GM19240 (cell line): Measurements from ENCODE around the gene EIF3D.

ENCODE experiments used
- DNase-seq: peaks from one replicate; pipeline ENCODE4 v3.0.0; 2011; ENCODE audit warnings: low spot score; ENCODE audit not compliant: insufficient read length

EIF3D gene, protein sequence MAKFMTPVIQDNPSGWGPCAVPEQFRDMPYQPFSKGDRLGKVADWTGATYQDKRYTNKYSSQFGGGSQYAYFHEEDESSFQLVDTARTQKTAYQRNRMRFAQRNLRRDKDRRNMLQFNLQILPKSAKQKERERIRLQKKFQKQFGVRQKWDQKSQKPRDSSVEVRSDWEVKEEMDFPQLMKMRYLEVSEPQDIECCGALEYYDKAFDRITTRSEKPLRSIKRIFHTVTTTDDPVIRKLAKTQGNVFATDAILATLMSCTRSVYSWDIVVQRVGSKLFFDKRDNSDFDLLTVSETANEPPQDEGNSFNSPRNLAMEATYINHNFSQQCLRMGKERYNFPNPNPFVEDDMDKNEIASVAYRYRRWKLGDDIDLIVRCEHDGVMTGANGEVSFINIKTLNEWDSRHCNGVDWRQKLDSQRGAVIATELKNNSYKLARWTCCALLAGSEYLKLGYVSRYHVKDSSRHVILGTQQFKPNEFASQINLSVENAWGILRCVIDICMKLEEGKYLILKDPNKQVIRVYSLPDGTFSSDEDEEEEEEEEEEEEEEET

DNA sequence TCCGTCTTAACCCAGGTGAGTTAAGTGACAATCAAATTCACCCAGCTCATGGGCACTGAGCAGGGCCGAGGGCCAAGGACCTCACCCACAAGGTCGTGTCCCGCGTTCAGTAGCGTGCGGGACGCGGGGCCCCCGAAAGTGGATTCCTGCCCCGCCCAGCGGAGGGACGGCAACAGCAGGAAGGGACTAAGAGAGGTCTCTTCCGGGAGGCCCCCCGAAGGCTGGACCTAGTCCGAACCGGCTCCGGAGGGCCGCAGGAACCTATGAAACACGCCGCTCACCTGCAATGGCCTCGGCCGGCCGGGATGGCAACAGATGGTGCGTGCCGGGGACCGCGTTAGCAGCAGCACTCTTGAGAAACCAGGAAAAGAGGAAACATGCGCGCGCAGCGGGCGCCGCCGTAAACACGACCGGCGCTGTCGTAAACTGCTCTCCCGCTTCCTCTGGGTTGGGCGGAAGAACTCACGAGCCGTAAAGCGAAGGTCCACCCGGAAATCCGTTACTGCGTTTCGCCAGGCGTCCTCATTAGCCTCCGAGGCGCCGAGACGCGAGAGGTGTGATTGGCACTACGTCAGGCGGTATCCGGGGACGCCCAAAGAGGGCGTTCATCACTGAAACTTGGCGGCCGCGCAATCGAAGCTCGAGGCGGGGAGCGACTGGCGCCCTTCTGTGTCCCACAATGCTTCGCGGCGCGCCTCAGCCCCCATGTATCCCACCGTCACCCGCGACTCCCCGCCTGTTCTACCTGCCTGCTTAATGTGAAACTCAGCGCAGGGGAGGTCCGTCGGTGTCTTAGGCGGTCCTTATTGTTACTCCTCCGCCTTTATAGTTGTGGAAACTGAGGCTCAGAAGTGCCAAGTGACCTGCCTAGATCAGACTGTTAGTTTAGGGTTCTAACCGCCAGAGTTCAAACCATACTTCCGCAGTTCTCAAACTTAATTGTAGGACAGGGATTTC lies at the start of gene EIF3D:
EIF3D (minus strand) TSS at position 372 of the 957 bp plus-strand sequence. CDS start 3,045 bp downstream, outside the sequence.
- peak; percentile 81 for DNase-seq

DNA sequence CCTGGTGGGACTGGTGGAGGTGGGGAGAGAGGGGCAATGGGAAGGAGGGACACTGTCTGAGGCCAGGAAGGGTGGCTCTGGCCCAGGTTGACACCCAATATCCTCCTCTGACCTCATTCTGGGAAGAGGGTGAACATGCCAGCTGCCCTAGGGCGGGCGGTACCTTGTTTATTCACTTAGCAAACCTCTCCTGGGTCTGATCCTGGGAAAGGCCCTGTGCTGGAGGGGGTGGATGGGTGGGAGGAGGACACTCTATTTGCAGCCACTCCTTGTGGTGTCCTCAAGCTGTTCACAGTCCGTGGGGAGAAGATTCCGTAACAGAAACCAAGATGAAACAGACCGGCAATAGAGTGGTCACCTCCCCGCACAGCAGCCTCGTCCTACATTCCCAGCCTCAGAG lies 49.7 kb upstream of the EIF3D start:
- no peak for DNase-seq

DNA sequence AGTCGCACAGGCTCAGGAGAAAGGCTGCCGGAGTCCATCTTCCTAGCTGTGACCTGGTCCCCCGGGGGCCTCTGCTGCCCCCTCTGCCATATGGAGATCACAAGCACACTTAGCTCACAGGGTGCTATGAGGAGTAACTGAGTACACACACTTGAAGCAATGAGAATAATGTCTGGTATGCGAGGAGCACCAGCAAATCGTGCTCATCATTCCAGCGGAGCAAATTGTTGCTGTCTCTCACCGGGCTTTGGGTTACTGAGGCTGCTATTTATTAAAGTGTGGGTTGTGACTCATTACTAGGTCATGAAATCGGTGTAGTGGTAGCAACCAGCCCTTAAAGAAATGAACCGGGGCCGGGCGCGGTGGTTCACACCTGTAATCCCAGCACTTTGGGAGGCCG lies 48.1 kb upstream of the EIF3D start:
- DNase-seq, result no peak

DNA sequence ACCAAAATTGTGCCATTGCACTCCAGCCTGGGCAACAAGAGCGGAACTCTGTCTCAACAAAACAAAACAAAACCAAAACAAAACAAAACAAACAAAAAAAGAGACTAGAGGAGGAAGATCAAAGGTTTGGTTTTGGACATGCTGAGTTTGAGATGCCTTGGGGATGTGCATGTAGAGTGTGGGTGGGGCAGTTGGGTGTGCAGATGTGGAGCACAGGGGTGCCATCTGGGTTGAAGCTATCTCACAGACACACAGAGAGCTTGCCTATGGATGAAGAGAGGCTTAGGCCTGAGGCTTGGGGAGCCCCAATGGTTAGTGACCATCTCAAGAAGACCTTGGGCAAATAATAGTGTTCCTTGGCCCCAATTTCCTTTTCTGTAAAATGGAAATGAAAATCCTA lies 45.8 kb upstream of the EIF3D start:
- DNase-seq, result no peak

DNA sequence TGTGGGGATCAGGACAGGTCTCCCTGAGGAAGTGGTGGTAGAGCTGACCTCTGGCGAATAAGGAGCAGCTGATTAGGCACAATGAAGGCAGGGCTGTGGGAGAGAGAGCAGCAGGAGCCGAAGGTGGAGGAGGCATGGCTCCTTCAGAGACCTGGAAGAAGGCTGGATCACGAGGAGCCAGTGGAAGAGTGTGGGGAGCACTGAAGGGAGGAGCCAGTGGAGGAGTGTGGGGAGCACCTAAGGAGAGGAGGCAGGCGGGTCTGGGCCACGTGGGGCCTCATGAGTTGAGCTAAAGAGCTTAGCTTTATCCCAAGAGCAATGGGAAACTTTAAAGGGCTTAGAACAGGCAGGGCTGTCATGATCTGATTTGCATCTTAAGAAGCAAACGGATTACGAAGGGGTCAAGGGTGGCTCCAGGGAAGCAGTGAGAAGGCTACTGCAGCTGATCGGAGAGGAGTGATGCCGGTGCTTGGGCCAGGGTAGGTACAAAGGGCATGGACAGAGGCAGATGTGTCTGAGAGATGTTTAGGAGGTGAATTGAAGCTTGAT lies 44.9 kb upstream of the EIF3D start:
- DNase-seq, result no peak

DNA sequence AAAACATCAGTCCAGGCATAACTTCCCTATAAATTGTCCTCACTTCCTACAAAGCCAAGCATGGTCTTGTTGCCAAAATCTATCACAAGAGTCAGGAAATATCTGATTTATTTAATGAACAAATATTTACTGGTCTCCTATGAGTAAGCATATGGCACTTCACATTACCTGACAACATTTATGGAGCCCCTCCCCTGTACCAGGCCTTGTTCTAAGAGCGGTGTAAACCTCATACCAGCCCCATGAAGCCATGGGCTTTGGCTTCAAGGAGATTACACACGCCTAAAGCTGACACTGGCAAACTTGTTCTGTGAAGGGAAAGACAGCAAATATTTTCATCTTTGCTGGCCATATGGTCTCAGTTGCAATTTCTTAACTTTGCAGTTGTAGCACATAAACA lies 43.0 kb upstream of the EIF3D start:
- no peak for DNase-seq

DNA sequence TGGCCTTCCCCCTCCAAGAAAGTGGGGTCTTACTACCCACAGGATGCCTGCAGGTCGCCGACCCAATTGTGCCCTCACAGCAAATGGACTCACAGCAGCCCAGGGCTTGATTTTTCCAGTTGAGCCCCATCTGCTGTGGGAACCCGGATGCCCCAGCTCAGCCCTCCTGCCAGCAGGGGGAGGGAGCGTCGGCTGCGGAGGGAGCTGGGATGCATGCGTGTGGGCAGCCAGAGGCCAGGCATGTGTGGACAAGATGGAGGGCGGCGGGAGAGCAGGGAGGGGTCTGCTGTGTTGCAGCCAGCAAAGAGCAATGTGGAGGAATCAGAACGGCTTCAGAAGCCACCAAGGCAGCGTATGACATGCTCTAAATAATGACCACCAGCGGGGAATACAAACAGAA lies 41.0 kb upstream of the EIF3D start:
- DNase-seq, result no peak

DNA sequence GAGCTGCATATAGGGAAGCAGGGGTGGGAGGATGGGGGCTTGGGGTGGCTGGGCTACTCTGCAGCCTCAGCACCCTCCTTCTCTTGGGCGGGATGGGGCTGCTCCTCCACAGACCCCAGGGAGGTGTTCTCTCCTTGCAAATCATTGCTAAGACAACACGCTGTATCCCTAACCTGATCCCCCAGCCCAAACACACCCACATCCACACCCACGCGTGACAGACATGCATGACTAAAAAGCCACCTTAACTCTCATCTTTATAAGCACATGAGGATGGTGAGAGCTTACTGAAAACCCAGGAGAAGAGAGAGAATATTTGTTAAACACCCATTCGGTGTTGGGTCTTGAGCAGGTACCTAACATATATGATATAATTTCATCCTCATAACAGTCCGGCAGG lies 39.9 kb upstream of the EIF3D start:
- no peak for DNase-seq

DNA sequence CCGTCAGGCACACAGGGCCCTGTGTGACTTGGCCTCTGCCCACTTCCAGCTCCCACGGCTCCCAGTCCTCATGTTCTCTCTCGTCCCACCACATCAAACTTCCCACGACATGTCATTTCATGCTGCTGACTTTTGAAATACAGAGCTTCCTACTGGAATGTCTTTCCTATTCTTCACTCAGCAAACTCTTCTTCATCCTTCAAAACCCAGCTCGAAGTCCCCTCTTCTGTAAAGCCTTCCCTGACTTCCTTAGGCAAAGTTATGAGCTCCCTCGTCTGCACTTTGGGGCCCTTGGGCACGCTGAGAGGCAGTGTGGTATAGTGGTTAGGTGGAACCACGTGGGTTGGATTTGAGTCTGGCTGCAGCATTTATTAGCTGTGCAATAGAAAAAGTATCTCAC lies 37.8 kb upstream of the EIF3D start:
- DNase-seq, result no peak

DNA sequence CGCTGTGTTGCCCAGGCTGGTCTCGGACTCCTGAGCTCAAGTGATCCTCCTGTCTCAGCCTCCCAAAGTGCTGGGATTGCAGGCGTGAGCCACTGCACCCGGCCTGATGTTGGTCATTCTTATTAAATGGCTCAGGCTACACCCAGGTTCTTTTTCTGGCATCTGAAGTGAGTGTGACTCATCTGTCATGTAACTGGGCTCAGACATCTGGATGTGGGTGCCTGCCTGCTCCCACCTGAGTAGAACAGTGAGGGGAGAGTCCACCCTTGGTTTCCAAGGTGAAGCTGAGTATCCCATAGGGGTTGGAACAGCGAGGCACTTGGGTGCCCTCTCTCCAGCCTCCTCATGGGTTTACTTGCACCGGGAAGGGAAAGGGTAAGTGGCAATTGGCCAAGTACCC lies 36.7 kb upstream of the EIF3D start:
- no peak for DNase-seq

DNA sequence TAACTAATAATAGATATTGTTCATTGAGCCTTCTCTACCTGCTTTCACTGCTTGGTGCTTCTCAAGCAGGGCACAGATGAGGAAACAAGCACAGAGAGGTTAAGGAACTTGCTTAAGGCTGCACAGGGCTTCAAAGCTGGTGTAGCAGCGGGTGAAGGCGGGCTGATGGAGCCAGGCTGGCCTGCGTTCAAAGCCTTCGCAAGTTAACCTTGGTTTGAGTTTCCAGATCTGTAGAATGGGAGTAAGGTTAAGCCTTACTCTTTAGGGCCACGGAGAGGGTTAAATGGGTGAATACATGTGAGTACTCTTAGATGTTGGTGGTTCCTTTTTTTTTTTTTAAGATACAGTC lies 36.2 kb upstream of the EIF3D start:
- DNase-seq, result no peak

DNA sequence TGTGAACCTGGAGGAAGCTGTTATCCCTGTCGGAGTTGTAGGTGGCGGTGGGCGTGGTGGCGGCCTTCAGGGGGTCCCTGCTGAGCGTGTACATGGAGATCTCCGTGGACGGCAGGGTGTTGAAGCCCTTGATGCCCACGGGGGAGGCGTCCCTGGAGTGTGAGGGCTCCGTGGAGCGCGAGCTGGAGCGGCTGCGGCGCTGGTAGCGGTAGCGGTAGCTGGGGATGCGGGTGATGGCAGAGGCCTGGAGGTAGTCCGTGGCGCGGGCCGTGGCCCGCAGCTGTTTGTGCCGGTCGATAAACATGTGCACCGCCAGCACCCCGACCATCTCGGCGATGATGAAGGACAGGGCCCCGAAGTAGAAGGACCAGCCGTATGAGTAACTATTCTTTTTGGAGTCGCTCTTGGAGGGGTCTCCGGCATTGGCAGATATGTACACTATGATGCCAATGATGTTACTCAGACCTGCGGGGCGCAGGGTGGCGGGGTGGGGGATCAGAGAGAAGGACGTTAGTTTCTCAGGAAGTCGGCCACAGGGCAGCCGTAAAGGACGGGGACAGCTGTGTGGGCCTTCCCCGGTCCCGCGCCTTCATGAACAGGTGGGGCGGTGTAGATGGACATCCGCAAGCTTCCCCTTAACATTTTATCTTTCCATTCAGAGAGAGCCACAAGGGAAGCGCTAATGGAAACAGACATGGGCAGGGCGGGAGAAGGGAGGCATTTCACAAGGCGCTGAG lies 35.6 kb upstream of the EIF3D start:
- no peak for DNase-seq

DNA sequence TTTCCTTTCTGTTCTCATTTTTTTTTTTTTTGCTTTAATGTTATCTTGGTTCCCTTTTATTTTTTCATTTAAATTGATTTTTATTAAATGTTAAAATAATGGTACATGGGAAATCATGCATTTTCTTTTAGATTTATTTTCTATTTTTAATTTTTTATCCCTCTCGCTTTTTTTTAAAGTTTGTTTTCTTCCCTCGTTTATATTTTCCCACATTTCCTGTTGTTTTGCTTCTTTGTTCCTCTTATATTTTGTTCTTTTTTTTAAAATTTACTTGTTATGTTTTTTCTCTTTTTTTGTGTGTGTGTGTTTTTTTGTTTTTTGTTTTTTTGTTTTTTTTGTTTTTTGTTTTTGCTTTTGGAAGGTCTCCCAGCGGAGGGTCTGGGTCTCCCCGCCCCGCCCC lies 34.9 kb upstream of the EIF3D start:
- DNase-seq, result no peak

DNA sequence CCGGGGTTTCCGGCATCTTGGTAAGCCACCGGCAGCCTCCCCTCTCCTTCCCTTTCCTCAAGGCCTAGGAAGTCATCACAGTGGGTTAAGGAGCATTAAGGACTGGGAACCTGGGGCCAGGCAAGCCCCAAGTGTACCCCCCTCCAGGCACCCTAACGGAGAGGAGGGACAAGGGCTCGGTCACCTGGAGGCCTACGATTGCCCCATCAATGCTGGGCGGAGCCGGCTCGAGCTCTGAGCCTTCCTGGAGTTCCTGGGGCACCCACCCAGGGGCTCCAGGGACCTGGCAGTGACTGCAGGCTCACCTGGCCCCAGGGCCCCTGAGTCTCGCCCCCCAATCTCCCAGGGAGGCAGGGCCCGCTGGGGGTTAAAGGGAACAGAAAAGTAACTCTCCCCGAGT lies 34.5 kb upstream of the EIF3D start:
- DNase-seq, result no peak

DNA sequence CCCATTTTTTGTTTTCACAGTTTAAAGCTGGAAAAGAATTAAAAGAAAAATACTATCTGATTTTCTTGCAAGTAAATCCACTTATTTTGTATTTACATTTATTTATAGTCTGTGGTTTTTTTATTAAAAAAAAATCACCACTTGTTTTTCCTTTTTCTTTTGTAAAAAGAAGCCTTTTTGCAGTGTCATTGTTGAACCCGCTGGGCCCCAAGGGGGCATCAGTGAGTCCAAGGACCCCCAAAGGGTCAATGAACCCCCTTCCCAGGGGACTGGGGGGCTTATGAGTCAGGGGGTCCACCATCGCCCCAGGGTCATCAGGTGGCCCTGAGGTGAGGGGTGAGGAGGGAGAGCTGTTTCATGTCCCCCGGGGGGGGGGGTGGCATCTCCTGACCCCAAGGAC lies 34.0 kb upstream of the EIF3D start:
- DNase-seq, result no peak

DNA sequence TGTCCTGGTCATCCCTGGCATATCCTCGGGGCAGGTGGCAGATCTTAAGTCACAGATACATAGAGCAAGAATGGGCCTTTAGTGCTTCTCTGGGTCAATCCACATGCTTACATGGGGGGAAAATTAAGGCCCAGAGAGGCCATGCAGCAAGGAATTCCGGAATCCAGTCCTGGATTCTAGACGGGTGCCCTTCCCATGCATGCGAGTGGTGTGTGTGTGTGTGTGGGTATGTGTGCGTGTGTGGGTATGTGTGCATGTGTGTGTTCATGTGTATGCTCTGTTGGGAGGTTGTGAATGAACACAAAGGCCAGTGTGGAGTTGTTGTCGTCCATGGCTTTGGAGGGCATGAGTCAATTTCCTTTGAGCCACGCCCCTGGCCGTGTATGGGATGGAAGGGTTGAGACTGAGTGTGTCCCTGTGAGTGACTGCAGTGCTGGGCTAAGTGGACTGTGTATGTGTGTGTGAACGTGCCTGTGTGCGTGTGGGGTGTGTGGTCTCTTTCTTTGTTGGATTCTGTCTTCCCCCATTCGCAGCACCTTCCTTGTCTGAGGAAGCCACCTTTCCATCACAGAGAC lies 33.4 kb upstream of the EIF3D start:
- no peak for DNase-seq

DNA sequence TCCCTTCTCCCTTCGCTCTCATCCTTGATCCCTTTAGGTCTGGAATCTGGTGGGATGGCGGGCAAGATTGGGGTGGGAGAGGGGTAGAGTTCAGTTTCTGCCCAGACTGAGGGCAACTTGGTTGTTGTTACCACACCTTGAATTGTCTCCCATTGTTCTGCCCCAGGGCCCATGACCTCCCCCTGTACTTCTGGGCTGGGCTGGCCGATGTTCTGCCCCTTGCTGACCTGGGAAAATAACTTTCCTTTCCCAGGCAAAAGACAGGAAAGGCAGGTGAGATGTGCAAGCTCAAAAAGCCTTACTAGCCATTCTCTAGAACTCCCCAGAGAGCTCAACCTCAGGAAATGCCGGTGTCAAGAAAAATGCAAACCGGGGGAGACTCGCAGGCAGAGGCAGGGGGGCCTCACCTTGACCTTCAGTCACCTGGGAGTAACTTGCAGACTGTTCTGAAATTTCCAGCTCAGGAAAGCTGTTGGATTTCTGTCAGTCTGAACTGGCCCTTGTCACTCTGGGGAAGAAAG lies 32.4 kb upstream of the EIF3D start:
- no peak for DNase-seq

DNA sequence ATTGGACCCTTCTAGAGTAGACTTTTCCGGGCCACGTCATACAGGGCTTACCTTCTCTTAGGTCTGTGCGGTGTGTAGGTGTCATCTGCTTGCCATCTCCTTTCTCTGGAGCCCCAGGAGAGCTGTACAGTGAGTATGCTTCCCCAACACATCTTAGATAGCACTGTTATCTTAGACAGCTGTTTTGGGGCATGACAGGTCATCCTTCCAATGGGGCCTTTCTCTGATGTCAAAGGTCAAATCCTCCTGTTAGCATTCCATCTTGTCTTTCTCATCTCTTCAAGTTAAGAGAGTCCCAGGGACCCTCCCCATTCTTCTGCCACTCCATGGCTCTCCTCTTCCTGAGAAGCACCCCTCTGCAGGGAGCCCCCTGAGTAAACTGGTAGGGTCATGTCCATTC lies 31.0 kb upstream of the EIF3D start:
- DNase-seq, result no peak

DNA sequence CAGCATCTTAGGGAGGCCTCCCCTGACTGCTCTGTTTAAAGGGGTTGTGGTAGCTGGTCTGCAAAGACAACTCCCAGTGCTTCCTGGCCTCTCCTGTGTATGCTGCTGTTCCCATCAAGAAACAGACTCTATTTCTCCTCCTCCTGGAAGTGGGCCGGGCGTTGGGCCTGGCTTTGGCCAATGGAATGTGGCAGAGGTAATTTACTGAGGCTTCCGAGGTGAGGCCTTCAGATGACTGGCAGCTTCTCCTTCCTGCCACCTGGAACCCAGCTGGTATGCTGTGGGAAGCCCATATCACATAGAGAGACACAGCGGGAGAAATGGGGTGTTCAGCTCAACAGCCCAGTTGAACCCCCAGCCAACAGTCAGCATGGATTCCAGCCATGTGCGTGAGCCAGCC lies 25.1 kb upstream of the EIF3D start:
- DNase-seq, result no peak

DNA sequence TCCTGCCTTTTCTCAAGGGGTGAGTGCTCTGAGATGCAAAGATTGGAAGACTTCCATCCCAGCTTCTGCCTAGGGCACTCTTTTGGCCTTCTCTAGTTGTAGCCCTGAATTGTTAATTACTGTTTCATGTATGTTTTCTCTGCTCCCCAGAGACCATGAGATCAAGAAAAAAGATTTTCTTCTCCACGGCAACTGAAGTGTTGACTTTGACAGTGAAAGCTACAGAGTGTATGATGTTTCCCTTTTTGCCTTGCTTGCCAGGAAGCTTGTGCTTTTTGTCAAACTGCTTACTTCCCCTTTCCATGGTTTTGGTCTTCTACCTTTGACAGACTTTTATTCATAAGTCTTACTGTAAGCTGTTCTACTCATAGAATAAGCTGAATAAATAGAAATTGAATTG lies 23.3 kb upstream of the EIF3D start:
- no peak for DNase-seq
